GM12874 (cell line): ENCODE data around the gene FUT7.

ENCODE experiments used
- TF ChIP-seq, protein P1 (sequence below): IDR thresholded peaks from 2 replicates; pipeline ENCODE4 v1.5.1; 2011; ENCODE audit warnings: low read depth, mild to moderate bottlenecking, control low read depth, low read length, moderate library complexity; ENCODE audit not compliant: insufficient read depth

FUT7 gene

DNA sequence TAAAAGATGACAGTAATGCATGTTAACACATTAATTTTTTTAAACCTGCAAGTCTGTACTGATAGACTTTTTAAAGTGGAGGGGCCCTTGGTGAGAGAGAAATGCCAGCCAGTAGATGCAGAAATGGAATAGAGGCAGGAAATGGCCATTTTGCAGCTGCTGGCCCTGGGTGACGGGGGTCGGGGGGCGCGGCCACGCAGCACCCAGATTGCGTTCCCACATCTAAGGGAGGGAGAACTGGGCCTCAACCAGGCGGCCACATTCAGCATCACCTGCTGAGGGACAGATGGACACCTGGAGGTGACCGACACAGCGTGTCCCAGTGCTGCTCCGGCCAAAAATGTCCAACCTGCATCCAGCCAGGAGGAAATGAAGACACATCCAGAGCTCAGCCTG is 29.2 kb downstream of the FUT7 start:
- TF ChIP-seq, protein P1, sequence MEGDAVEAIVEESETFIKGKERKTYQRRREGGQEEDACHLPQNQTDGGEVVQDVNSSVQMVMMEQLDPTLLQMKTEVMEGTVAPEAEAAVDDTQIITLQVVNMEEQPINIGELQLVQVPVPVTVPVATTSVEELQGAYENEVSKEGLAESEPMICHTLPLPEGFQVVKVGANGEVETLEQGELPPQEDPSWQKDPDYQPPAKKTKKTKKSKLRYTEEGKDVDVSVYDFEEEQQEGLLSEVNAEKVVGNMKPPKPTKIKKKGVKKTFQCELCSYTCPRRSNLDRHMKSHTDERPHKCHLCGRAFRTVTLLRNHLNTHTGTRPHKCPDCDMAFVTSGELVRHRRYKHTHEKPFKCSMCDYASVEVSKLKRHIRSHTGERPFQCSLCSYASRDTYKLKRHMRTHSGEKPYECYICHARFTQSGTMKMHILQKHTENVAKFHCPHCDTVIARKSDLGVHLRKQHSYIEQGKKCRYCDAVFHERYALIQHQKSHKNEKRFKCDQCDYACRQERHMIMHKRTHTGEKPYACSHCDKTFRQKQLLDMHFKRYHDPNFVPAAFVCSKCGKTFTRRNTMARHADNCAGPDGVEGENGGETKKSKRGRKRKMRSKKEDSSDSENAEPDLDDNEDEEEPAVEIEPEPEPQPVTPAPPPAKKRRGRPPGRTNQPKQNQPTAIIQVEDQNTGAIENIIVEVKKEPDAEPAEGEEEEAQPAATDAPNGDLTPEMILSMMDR = no peak

DNA sequence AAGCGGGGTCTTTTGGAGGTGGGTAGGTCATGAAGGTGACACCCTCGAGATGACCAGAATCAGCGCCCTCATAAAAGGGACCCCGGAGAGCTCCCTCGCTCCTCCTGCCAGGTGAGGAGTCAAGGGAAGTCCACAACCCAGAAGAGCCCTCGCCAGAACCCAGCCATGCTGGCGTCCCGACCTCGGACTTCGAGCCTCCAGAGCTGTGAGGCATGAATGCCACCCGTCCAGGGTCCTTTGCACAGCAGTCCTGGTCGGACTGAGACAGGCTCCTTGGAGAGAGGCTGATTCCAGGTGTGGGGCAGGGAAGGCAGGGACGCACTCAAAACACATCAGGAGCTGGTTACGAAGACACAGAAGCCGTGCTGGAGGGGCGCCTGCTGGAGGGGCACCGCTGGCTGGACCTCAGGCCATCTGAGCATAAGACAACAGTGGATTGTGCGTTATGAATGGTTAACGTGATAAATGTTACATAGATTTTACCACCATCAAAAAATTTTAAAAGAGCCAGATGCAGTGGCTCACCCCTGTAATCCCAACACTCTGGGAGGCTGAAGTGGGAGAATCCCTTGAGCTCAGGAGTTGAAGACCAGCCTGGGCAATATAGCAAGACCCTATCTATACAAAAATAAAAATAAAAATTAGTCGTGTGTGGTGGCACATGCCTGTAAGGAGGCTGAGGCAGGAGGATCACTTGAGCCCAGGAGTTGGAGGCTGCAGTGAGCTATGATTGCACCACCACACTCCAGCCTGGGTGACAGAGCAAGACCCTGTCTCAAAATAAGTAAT is 29.8 kb downstream of the FUT7 start:
- TF ChIP-seq, protein P1 = no peak

DNA sequence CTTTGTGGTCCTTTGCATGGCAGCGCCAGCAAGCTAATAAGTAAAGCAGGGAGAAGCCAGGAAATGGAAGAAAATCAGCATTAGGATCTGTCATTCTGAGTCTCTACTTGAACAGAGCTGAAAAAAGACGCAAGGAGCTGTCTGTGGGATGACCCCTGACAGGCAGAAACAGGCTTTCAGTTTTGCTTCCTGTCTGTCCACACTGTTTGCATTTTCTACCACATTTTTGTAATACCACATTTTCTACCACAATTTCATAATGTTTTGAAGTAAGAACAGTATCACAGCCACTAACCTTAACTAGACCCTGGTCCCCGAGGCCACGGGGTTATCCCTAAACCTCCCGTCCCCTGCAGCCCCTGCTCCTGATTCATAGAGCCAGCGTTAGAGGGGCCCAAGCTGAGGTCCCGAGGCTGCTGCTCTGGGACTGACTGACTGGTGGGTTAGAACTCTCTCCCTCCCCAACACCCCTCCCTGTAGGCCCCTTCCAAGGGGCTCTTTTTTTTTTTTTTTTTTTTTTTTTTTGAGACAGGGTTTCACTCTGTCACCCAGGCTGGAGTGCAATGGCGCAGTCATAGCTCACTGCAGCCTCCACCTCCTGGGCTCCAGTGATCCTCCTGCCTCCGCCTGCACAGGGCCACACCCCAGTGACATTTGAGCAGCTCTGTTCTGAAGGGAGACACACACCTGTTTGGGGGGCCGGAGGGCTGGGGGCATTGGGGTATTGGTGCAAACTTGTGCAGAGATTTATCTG is 31.5 kb downstream of the FUT7 start:
- TF ChIP-seq, protein P1 = no peak

DNA sequence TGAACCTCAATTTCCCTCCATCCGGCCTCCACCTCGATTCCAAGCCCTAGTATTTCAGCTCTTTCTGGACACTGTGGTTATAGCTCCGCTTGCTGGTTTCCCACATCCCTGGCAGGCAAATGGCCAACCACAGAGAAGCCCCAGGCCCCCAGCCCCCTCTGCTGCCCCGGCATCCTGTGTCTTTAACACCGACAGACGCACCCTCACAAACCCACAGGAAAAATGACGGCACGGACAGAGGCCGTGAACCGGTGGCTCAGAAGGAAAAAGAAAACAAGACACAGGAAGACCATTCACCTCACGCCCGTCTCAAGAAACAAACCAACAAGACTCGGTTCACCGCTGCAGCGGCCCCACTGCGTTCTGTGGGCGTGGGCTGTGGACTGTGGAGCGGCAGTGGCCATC is 34.1 kb downstream of the FUT7 start:
- TF ChIP-seq, protein P1 = no peak

DNA sequence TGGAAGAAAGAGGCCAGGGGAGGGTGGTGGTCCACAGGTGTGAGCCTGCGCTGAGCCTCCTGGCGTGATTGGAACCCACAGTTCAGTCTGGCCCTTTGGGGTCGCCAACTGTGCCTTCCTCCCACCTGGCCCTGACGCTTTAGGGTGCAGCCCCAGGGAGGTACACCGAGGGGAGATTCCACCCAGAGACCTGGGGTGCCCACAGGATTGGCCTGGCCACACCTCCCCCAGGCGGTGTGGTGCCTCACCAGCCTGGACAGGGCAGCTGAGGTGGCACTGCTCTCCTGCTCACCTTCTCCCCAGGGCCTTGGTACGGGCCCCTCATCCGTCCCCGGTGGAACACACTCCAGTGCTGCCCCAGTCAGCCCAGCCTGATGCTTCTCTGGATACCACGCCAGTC is 34.5 kb downstream of the FUT7 start:
- TF ChIP-seq, protein P1 = no peak

DNA sequence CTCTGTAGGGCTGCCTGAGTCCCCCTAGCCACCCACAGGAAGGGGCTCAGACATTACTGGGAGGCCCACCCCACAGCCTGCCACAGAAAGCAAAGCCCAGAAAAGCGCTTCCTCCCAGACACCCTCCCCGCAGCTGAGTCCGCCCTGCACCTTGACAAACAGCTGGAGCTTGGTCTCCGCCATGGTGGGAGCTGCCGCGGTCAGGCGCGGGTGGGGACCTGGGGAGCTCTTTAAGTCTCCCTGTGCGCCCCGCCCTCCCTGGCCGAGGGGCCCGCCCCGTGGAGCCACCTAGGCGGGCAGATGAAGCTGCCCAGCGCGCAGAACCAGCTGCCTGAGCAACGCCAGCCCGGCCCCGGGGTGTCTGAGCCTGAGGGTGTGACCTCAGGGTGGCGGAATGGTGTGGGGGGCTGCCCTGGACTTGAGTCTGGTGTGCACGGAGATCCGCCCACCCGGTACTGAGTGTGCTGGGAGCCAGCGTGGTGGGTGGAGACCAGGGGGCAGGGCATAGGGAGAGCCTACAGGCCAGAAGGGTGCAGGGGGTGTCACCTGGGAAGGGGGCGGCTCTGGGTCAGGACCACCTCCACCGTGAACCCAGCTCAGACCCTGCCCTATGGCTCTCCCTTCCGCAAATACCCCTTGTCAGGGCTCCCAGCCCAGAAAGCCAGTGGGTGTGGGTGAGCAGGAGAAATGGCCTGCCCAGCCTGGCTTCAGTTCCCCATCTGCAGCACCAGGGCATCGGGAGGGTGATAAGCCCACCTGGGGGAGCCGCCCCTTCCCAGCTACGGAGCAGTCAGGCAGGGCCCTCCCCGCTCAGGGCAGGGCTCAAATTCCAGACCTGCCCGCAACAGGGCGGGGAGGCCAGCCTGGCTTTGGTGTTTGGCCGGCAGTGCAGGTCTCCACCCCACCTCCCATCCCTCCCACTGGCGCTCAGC is 35.3 kb downstream of the FUT7 start, which contains the start of gene CLIC3:
TSS of gene CLIC3 (minus strand) at position 208 of the 932 bp plus-strand sequence. CDS start at position 183, 25 bp downstream.
- TF ChIP-seq, protein P1 = no peak
